ENCODE measurements around the gene DGKH.

The DGKH gene

DNA sequence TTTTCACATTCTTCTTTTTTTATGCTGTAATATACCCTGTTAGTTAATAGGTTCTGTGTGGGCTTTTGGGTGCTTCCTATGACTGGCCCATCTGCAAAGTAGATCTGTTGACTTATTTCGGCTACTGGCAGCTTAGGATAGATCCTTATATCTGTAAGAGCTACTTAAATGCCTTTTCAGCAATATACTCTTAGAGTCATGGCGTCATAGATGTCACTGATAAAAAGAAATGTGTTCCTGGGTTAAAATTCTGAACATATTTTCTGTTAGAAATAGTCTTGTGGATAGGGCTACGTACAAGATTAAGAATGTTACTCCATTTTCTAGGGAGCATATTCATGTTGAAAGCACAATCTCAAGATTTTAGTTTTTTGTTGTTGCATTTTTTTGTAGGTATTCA is 228.2 kb downstream of the DGKH start:
- no peak for DNase-seq (ENCODE audit: low read depth in 2 of 2)

DNA sequence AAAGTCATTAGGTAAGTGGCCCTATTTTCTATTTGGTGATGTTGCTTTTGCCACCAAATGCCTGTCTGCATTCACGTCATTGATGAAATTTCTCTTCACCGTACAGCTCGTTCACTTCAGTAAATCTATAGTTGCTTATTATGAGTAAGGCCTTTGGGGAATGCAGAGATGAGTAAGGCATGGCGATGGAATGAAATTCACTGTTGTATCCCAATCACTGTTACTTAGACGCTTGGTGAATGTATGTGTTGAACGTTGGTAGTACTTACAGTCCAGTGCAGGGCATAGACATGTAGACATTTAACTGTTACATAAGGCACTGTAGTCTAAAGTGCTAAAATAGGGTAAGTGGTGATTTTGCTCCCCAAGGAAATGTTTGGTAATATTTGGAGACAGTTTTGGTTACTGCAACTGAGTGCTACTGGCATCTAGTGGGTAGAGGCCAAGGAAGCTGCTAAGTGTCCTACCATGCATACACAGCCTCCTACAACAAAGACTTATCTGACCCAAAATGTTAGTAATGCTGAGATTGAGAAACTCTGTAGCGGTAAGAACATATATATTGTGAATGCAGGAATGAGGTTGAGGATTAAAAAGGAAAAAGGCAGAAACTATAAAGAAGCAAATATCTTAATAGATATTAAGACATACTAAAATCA is 229.3 kb downstream of the DGKH start:
- DNase-seq (ENCODE audit: low read depth in 2 of 2): no peak

DNA sequence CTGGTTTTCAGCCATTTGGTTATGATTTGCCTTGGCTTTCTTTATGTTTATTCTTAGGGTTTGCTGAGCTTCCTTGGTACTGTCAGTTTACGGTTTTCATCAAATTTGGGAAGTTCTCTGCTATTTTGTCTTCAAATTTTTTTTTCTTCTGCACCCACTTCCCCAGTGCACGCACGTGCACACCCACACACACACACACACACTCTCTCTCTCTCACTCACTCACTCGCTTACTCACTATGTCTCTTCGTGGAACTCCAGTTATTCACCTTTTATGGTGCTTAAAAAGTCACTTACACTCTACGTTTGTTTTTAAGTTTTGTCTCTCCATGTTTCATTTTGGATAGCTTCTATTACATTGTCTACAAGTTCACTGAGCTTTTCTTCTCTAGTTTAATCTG is 230.6 kb downstream of the DGKH start:
- no peak for DNase-seq (ENCODE audit: low read depth in 2 of 2)

- DNase-seq (ENCODE audit: low read depth in 2 of 2): no peak
Observed at GRCh38 chr13:42279986-42280385, 231.5 kb downstream of the DGKH start.

- DNase-seq (ENCODE audit: low read depth in 2 of 2): no peak
Observed at GRCh38 chr13:42280537-42280936, 232.1 kb downstream of the DGKH start.

DNA sequence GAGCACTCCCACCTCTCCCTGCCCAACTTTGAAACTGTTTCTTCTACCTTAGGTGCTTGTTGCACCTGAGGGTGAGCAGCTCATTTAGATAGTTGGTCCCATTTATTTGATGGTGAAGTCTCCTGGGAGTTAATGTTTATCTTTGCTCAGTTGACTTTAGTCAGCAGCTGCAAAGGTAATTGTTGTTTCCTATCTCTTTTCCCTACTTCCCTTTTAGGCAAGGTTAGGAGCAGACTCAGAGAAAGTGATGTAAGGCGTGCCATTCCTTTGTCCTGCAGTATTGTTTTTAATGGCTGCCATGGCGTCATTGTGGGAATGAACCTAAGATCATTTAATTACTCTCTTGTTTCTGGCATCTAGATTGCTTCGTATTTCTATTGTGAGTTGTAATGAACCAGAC is 235.1 kb downstream of the DGKH start:
- DNase-seq (ENCODE audit: low read depth in 2 of 2): no peak

GRCh38 chr13:42284068-42284467 is 235.6 kb downstream of the DGKH start:
- no peak for DNase-seq (ENCODE audit: low read depth in 2 of 2)

Data from stimulated activated CD4-positive, alpha-beta T cell treated with anti-CD3 and anti-CD28 coated beads, Interleukin-1b, Interleukin-23, amount 100 ng/mL, for 1 hour (primary cell).